CD4-positive, CD25-positive, alpha-beta regulatory T cell (primary cell): ENCODE measurements around the gene PYCARD. TPM values are rescaled to one million over a fixed set of nuclear protein-coding genes. Genes with fewer than 3 reads are reported as not detected.

Source experiments
- ATAC-seq, 2 donors: fragments of 150-1000 bp; cut with Tn5 transposase; one replicate each; pipeline ENCODE4 v1.10.0; 2021; ENCODE audit warnings: low read depth in 2 of 2, moderate number of reproducible peaks in 2 of 2, moderate library complexity in 1 of 2
- DNase-seq, 3 donors: peaks; one replicate each; pipeline versions ENCODE4 v3.0.0 to v3.0.0-alpha.2; 2012 to 2022; ENCODE audit warnings: mixed read lengths in 1 of 3
- H3K27ac ChIP-seq: one replicate; pipeline ENCODE4 v1.7.0; 2013; ENCODE audit warnings: mild to moderate bottlenecking, low read length; ENCODE audit not compliant: insufficient read depth, poor library complexity, severe bottlenecking
- H3K27me3 ChIP-seq: one replicate; pipeline ENCODE4 v1.7.0; 2013; ENCODE audit warnings: low read length; ENCODE audit not compliant: control insufficient read depth, insufficient read depth
- H3K36me3 ChIP-seq: one replicate; pipeline ENCODE4 v1.7.0; 2013; ENCODE audit warnings: mild to moderate bottlenecking, low read length, moderate library complexity; ENCODE audit not compliant: control insufficient read depth, insufficient read depth
- H3K4me1 ChIP-seq: 2 replicates; pipeline ENCODE4 v1.7.0; 2013; ENCODE audit warnings: mild to moderate bottlenecking, low read length; ENCODE audit not compliant: insufficient read depth, control insufficient read depth, poor library complexity, severe bottlenecking
- H3K4me3 ChIP-seq: one replicate; pipeline ENCODE4 v1.7.0; 2013; ENCODE audit warnings: low read depth, mild to moderate bottlenecking, low read length, moderate library complexity
- H3K9me3 ChIP-seq, 2 experiments: 1 replicate in 1 of 2; 2 replicates in 1 of 2; pipeline ENCODE4 v1.7.0; 2013; ENCODE audit warnings: low read length in 2 of 2, mild to moderate bottlenecking in 1 of 2, moderate library complexity in 1 of 2; ENCODE audit not compliant: control insufficient read depth in 2 of 2
- H3K27ac Mint-ChIP-seq, 3 donors: one replicate each; pipeline ENCODE4 v1.8.0; 2020 to 2022; ENCODE audit warnings: mild to moderate bottlenecking in 3 of 3, mixed read lengths in 3 of 3, moderate library complexity in 2 of 3
- H3K27me3 Mint-ChIP-seq: one replicate; pipeline ENCODE4 v1.8.0; 2022; ENCODE audit warnings: mild to moderate bottlenecking, mixed read lengths
- H3K36me3 Mint-ChIP-seq: one replicate; pipeline ENCODE4 v1.8.0; 2020; ENCODE audit warnings: mixed read lengths
- H3K4me1 Mint-ChIP-seq, 4 donors: one replicate each; pipeline ENCODE4 v1.8.0; 2020 to 2022; ENCODE audit warnings: mixed read lengths in 4 of 4, mild to moderate bottlenecking in 1 of 4
- H3K4me3 Mint-ChIP-seq, 4 donors: one replicate each; pipeline ENCODE4 v1.8.0; 2020 to 2022; ENCODE audit warnings: mild to moderate bottlenecking in 4 of 4, mixed read lengths in 4 of 4, moderate library complexity in 3 of 4
- H3K9me3 Mint-ChIP-seq, 7 donors: one replicate each; pipeline ENCODE4 v1.8.0; 2020 to 2022; ENCODE audit warnings: mixed read lengths in 7 of 7, mild to moderate bottlenecking in 3 of 7, moderate library complexity in 2 of 7
- polyA plus RNA-seq, 4 donors: library from polyadenylated mRNA; unstranded; fragments of 300-500 nt; fragmentation: Illumina TruSeq; gene quantifications; one replicate each; pipeline ENCODE4 v1.2.3, GENCODE V29; 2021
- total RNA-seq: library from RNA; stranded (reverse); gene quantifications from one replicate; pipeline ENCODE4 v1.2.3, GENCODE V29; 2022

Gene PYCARD
- total and polyA plus RNA-seq, 5 donors from 2014 or later, result 25.0 to 82.9 (median 67.0) TPM

GRCh38 chr16:31187808-31188189 lies 14.8 kb downstream of the PYCARD start:
- H3K4me3 Mint-ChIP-seq, result peak overlapping the region in 1 of 4 donors; percentile 87
- H3K36me3 Mint-ChIP-seq, result peaks cover 88% of the 10 kb centered on the region
- H3K27me3 ChIP-seq, result no peaks in the 10 kb centered on the region
- H3K4me1 ChIP-seq, result peaks cover 39% of the 10 kb centered on the region
- peaks cover 0 to 2% (median 0%) of the 10 kb centered on the region in 7 donors for H3K9me3 Mint-ChIP-seq
- no peak overlapping the region for H3K4me3 ChIP-seq
- peaks cover 99% of the 10 kb centered on the region for H3K36me3 ChIP-seq
- H3K27ac ChIP-seq, result no peak overlapping the region
- ATAC-seq (no peak), DNase-seq (no peak)
- no peaks in the 10 kb centered on the region for H3K9me3 ChIP-seq
- H3K27ac Mint-ChIP-seq, result peak overlapping the region in 1 of 3 donors; percentile 28
- H3K4me1 Mint-ChIP-seq, result peaks cover 51 to 88% (median 76%) of the 10 kb centered on the region in 4 donors
- H3K27me3 Mint-ChIP-seq, result peaks cover 3% of the 10 kb centered on the region

DNA sequence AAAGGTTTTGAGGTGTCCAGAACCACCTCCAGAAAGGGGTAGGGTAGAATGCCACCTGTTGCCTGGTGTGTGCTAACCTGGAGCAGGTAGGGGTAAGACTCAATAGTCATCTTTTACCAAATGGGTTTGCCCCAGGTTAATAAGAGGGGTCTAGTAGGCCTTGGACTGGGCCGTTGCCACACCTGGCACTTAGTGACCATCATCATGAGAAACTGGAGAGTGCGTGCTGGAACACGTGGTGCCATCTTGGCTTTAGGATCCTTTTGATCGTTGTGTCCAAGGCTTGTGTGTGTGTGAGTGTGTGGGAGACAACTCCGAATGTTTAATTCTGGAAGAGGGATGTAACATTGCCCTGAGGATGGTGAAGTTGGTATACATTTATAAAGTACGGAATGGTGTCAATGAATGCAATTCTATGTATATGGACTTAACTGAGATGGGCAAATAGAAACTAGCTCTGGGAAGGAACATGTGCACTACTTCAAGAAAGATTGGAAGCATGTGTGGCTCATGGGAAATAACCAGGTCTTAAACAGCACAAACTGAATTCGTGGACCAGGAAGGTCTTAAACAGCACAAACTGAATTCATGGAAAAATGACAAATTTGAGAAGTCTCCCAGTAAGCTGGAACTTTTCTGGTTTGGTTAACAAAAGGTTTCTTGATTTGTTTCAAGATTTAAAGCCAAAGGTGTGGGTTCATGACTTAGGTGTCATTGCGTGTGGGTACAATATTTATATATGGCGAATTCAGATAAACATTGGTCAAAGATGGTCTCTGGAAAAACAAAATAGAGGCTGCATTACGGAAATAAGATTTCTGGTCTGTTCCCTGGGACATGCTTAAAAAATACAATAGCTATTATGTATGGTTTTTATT lies 15.4 kb downstream of the PYCARD start:
- peaks cover 45% of the 10 kb centered on the region for H3K4me1 ChIP-seq

DNA sequence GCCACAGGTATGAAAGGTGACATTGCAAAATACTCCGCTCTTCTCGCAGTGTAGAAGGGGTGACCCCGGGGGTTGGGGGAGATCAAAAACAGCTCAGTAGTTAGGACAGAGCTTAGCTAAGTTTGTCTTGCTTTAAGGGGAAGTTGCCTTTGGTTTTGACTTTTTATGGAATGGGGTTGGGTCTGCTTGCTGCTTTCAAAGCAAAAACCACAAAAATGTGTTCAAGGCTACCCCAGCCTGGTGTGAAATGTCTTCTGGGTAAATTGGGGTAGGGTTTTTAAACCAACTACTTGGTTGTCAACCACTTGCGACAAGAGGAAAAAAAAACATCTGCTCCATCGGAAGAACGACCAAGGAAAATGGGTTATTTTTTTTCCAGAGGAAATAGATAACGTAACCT lies 16.4 kb downstream of the PYCARD start:
- peaks cover 93% of the 10 kb centered on the region for H3K36me3 ChIP-seq
- H3K27ac ChIP-seq, result no peak overlapping the region
- H3K9me3 ChIP-seq, result no peaks in the 10 kb centered on the region
- DNase-seq, result no peak
- no peak for ATAC-seq
- peaks cover 91% of the 10 kb centered on the region for H3K36me3 Mint-ChIP-seq
- peak overlapping the region in 1 of 3 donors; percentile 65 for H3K27ac Mint-ChIP-seq
- H3K4me1 ChIP-seq, result peaks cover 55% of the 10 kb centered on the region
- H3K4me1 Mint-ChIP-seq, result peaks cover 48 to 94% (median 82%) of the 10 kb centered on the region in 4 donors
- H3K4me3 Mint-ChIP-seq, result peak overlapping the region; percentile 17 to 87 (median 52)
- peak overlapping the region; percentile 11 for H3K4me3 ChIP-seq
- no peaks in the 10 kb centered on the region for H3K27me3 ChIP-seq
- peaks cover 5% of the 10 kb centered on the region for H3K27me3 Mint-ChIP-seq
- peaks cover 0 to 3% (median 0%) of the 10 kb centered on the region in 7 donors for H3K9me3 Mint-ChIP-seq

More for the DNA sequence above, 15.4 kb downstream of the PYCARD start:
- DNase-seq (no peak), ATAC-seq (no peak)
- Histone ChIP-seq H3K9me3 (no peaks in the 10 kb centered on the region), H3K4me3 (no peak overlapping the region), H3K27me3 (no peaks in the 10 kb centered on the region), H3K36me3 (peaks cover 99% of the 10 kb centered on the region), H3K27ac (no peak overlapping the region)
- Mint-ChIP-seq H3K9me3 (peaks cover 0 to 2% (median 0%) of the 10 kb centered on the region in 7 donors), H3K27me3 (no peaks in the 10 kb centered on the region), H3K27ac (peak overlapping the region in 2 of 3 donors; percentile 26 to 28), H3K36me3 (peaks cover 93% of the 10 kb centered on the region), H3K4me1 (peaks cover 50 to 92% (median 81%) of the 10 kb centered on the region in 4 donors), H3K4me3 (peak overlapping the region; percentile 1 to 87 (median 10))

- peaks cover 10% of the 10 kb centered on the region for H3K27me3 Mint-ChIP-seq
- Histone ChIP-seq H3K27ac (no peak overlapping the region), H3K27me3 (no peaks in the 10 kb centered on the region), H3K9me3 (no peaks in the 10 kb centered on the region), H3K4me3 (peak overlapping the region; percentile 37), H3K4me1 (peaks cover 57% of the 10 kb centered on the region), H3K36me3 (peaks cover 84% of the 10 kb centered on the region)
- peaks cover 0 to 5% (median 0%) of the 10 kb centered on the region in 7 donors for H3K9me3 Mint-ChIP-seq
- H3K4me3 Mint-ChIP-seq, result peak overlapping the region in 3 of 4 donors; percentile 42 to 87 (median 70)
- no peak for DNase-seq
- peaks cover 49 to 88% (median 75%) of the 10 kb centered on the region in 4 donors for H3K4me1 Mint-ChIP-seq
- ATAC-seq, result no peak
- H3K36me3 Mint-ChIP-seq, result peaks cover 84% of the 10 kb centered on the region
- H3K27ac Mint-ChIP-seq, result peak overlapping the region in 2 of 3 donors; percentile 3 to 60
Measured at GRCh38 chr16:31185339-31185738, 17.2 kb downstream of the PYCARD start.

GRCh38 chr16:31184888-31185287 lies 17.7 kb downstream of the PYCARD start:
- peak overlapping the region; percentile 22 to 87 (median 73) for H3K4me3 Mint-ChIP-seq
- no peak overlapping the region for H3K4me3 ChIP-seq
- H3K4me1 Mint-ChIP-seq, result peaks cover 49 to 85% (median 73%) of the 10 kb centered on the region in 4 donors
- H3K9me3 ChIP-seq, result no peaks in the 10 kb centered on the region
- peak overlapping the region in 2 of 3 donors; percentile 3 to 60 for H3K27ac Mint-ChIP-seq
- no peak for ATAC-seq
- H3K36me3 Mint-ChIP-seq, result peaks cover 80% of the 10 kb centered on the region
- H3K27me3 Mint-ChIP-seq, result peaks cover 14% of the 10 kb centered on the region
- H3K4me1 ChIP-seq, result peaks cover 57% of the 10 kb centered on the region
- no peaks in the 10 kb centered on the region for H3K27me3 ChIP-seq
- peaks cover 80% of the 10 kb centered on the region for H3K36me3 ChIP-seq
- H3K27ac ChIP-seq, result no peak overlapping the region
- no peak for DNase-seq
- peaks cover 0 to 5% (median 0%) of the 10 kb centered on the region in 7 donors for H3K9me3 Mint-ChIP-seq

GRCh38 chr16:31183432-31184428 lies 18.8 kb downstream of the PYCARD start:
- Histone ChIP-seq H3K27ac (peak overlapping the region; percentile 30), H3K4me3 (peak overlapping the region; percentile 87), H3K4me1 (peaks cover 60% of the 10 kb centered on the region), H3K9me3 (no peaks in the 10 kb centered on the region), H3K27me3 (no peaks in the 10 kb centered on the region), H3K36me3 (peaks cover 68% of the 10 kb centered on the region)
- Mint-ChIP-seq H3K36me3 (peaks cover 68% of the 10 kb centered on the region), H3K27me3 (peaks cover 17% of the 10 kb centered on the region), H3K4me1 (peaks cover 44 to 83% (median 66%) of the 10 kb centered on the region in 4 donors), H3K27ac (peak overlapping the region in 2 of 3 donors; percentile 51 to 83), H3K9me3 (peaks cover 0 to 5% (median 0%) of the 10 kb centered on the region in 7 donors), H3K4me3 (peak overlapping the region; percentile 95 to 99 (median 98))
- DNase-seq (no peak), ATAC-seq (no peak)

DNA sequence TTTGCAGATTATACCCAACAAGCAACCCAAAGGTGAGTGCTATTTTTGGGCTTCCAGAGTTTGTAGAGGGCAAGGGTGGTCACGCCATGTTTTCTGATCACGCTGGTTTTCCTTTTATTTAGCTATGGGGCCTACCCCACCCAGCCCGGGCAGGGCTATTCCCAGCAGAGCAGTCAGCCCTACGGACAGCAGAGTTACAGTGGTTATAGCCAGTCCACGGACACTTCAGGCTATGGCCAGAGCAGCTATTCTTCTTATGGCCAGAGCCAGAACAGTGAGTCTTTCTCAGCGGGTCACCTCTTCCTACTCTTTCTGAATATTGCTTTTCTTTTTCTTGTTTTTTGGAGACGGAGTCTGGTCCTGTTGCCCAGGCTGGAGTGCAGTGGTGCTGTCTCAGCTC lies 20.2 kb downstream of the PYCARD start:
- DNase-seq, result no peak
- Mint-ChIP-seq H3K27ac (peak overlapping the region in 2 of 3 donors; percentile 70 to 99), H3K9me3 (peaks cover 0 to 5% (median 0%) of the 10 kb centered on the region in 7 donors), H3K4me1 (peaks cover 42 to 83% (median 59%) of the 10 kb centered on the region in 4 donors), H3K4me3 (peak overlapping the region; percentile 95 to 99 (median 98)), H3K27me3 (peaks cover 19% of the 10 kb centered on the region), H3K36me3 (peaks cover 55% of the 10 kb centered on the region)
- Histone ChIP-seq H3K4me1 (peaks cover 72% of the 10 kb centered on the region), H3K9me3 (no peaks in the 10 kb centered on the region), H3K27me3 (no peaks in the 10 kb centered on the region), H3K4me3 (peak overlapping the region; percentile 87), H3K36me3 (peaks cover 55% of the 10 kb centered on the region), H3K27ac (no peak overlapping the region)
- ATAC-seq, result no peak
